GM12878 (cell line): Measurements from ENCODE around the gene GALNT18. TPM values are rescaled to one million over a fixed set of nuclear protein-coding genes. Genes with fewer than 3 reads are reported as not detected.

Source experiments
- ATAC-seq: fragments of 200-7000 bp; cut with Tn5 transposase; 3 replicates; pipeline ENCODE4 v1.9.1; 2020; ENCODE audit warnings: mild to moderate bottlenecking, moderate library complexity
- BruUV-seq: library from RNA; stranded (reverse); fragments of 400-500 nt; replicated peaks from 2 replicates; lab custom pipeline; 2021; lab: Mats Ljungman, UMichigan
- CTCF ChIA-PET: fragments of 300-600 bp; sonication (Branson Sonifier 250); formaldehyde crosslinking; extraction: SDS; loops from one replicate; lab custom pipeline; 2021; ENCODE audit warnings: inconsistent platforms; lab: Yijun Ruan, JAX
- POLR2A ChIA-PET: fragments of 350-600 bp; formaldehyde crosslinking; extraction: SDS; loops from one replicate; lab custom pipeline; 2021; ENCODE audit warnings: inconsistent platforms; lab: Charles Lee
- RAD21 ChIA-PET: fragments of 300-600 bp; sonication (Branson Sonifier 250); formaldehyde crosslinking; loops from one replicate; lab custom pipeline; 2023; ENCODE audit warnings: antibody characterized with exemption; ENCODE audit not compliant: unreplicated experiment; lab: Charles Lee
- SMC1A ChIA-PET: fragments of 300-600 bp; sonication (Branson Sonifier 250); formaldehyde crosslinking; loops from one replicate; lab custom pipeline; 2023; ENCODE audit not compliant: unreplicated experiment, uncharacterized antibody; lab: Charles Lee
- DNase-seq: peaks from one replicate; pipeline ENCODE4 v3.0.0-alpha.2; 2011; ENCODE audit warnings: low read depth, low spot score
- FAIRE-seq: peaks from 3 replicates; lab custom pipeline; 2011; peaks lifted over from hg19 to GRCh38; lab: Jason Lieb, UNC
- H2AFZ ChIP-seq: 2 replicates; pipeline ENCODE4 v1.6.0; 2011; ENCODE audit warnings: low read depth, low read length, control low read depth; ENCODE audit not compliant: control insufficient read depth
- H3K27ac ChIP-seq: 2 replicates; pipeline ENCODE4 v1.5.1; 2011; ENCODE audit warnings: control low read depth; ENCODE audit not compliant: control insufficient read depth, insufficient read depth
- H3K27me3 ChIP-seq, 2 experiments: replicated peaks in 1 of 2; 2 replicates each; pipeline versions ENCODE4 v1.6.0 to v1.6.1; 2011; ENCODE audit warnings: low read length in 1 of 2; ENCODE audit not compliant: control insufficient read depth in 2 of 2, insufficient read depth in 2 of 2
- H3K36me3 ChIP-seq, 2 experiments: 2 replicates each; pipeline ENCODE4 v1.5.1; 2011; ENCODE audit warnings: low read length in 1 of 2; ENCODE audit not compliant: control insufficient read depth in 2 of 2, insufficient read depth in 2 of 2
- H3K4me1 ChIP-seq: 2 replicates; pipeline ENCODE4 v1.6.1; 2011; ENCODE audit warnings: mild to moderate bottlenecking, low read length, moderate library complexity, mixed read lengths; ENCODE audit not compliant: control insufficient read depth, insufficient read depth
- H3K4me2 ChIP-seq: 2 replicates; pipeline ENCODE4 v1.6.0; 2011; ENCODE audit warnings: control low read depth; ENCODE audit not compliant: control insufficient read depth, insufficient read depth
- H3K4me3 ChIP-seq: fragments of 200-600 bp; sonication (generic); 2 replicates; pipeline ENCODE4 v1.5.1; 2016
- H3K79me2 ChIP-seq: 2 replicates; pipeline ENCODE4 v1.6.0; 2011; ENCODE audit warnings: low read length; ENCODE audit not compliant: control insufficient read depth, insufficient read depth
- H3K9ac ChIP-seq: 2 replicates; pipeline ENCODE4 v1.8.0; 2011; ENCODE audit warnings: low read length, control low read depth, mixed read lengths; ENCODE audit not compliant: control insufficient read depth, insufficient read depth
- H3K9me3 ChIP-seq: replicated peaks from 3 replicates; pipeline ENCODE4 v1.5.1; 2011; ENCODE audit warnings: mild to moderate bottlenecking, low read length; ENCODE audit not compliant: control insufficient read depth, insufficient read depth
- H4K20me1 ChIP-seq: 2 replicates; pipeline ENCODE4 v1.6.0; 2011; ENCODE audit not compliant: control insufficient read depth, insufficient read depth
- BRCA1 ChIP-seq: IDR thresholded peaks from 2 replicates; pipeline ENCODE4 v1.6.1; 2011; ENCODE audit warnings: low read depth, low read length, improper control_type of control experiment
- HDAC6 ChIP-seq: fragments of 200-600 bp; sonication (generic); IDR thresholded peaks from one replicate; pipeline ENCODE4 v1.8.0; 2017; ENCODE audit warnings: antibody characterized with exemption; ENCODE audit not compliant: unreplicated experiment
- IKZF1 ChIP-seq: fragments of 450-650 bp; conservative IDR thresholded peaks from 2 replicates; pipeline ENCODE4 v1.6.1; 2017; ENCODE audit warnings: antibody characterized with exemption, mild to moderate bottlenecking
- LARP7 ChIP-seq: fragments of 450-650 bp; IDR thresholded peaks from 2 replicates; pipeline ENCODE4 v1.6.1; 2017; ENCODE audit warnings: mild to moderate bottlenecking
- MXI1 ChIP-seq: fragments of 150-350 bp; IDR thresholded peaks from 2 replicates; pipeline ENCODE4 v1.6.1; 2011; ENCODE audit warnings: low read depth, mild to moderate bottlenecking, inconsistent platforms, low read length, improper control_type of control experiment
- MYB ChIP-seq: fragments of 150-350 bp; IDR thresholded peaks from 2 replicates; pipeline ENCODE4 v1.6.1; 2014; ENCODE audit warnings: mild to moderate bottlenecking, low read depth, low read length, borderline replicate concordance
- RBBP5 ChIP-seq: fragments of 200-600 bp; sonication (generic); conservative IDR thresholded peaks from 2 replicates; pipeline ENCODE4 v1.6.1; 2016
- RFX5 ChIP-seq: IDR thresholded peaks from 2 replicates; pipeline ENCODE4 v1.6.1; 2011; ENCODE audit warnings: low read depth, low read length, improper control_type of control experiment
- SUPT20H ChIP-seq: IDR thresholded peaks from 2 replicates; pipeline ENCODE4 v1.6.1; 2011; ENCODE audit warnings: low read depth, mild to moderate bottlenecking, low read length, moderate library complexity, borderline replicate concordance; ENCODE audit not compliant: control insufficient read depth
- TBL1XR1 ChIP-seq: IDR thresholded peaks from 2 replicates; pipeline ENCODE4 v1.6.1; 2012; ENCODE audit warnings: low read depth, low read length, improper control_type of control experiment
- ZNF384 ChIP-seq: IDR thresholded peaks from 2 replicates; pipeline ENCODE4 v1.6.1; 2012; ENCODE audit warnings: low read depth, mild to moderate bottlenecking, low read length, improper control_type of control experiment, borderline replicate concordance
- in situ Hi-C: fragments of 300-500 bp; cut with MboI; formaldehyde crosslinking; loops from 9 replicates; pipeline ENCODE4 v1.14.3; 2018; ENCODE audit warnings: mixed read lengths
- intact Hi-C: fragments of 100-400 bp; cut with micrococcal nuclease; formaldehyde crosslinking; loops from one replicate; pipeline ENCODE4 v1.14.2; 2022; ENCODE audit not compliant: unreplicated experiment
- polyA plus RNA-seq, 11 experiments: library from polyadenylated mRNA; depleted of rRNA in 4 of 11; unstranded in 6 of 11; stranded (reverse) in 5 of 11; fragments of >200 nt; fragmentation: Nextera tagmentation in 4 of 11; fragmentation: Illumina TruSeq in 1 of 11; extraction: Ambion mirVana in 4 of 11; extraction: Trizol in 1 of 11; gene quantifications; 1 replicate in 1 of 11; 2 replicates in 10 of 11; pipeline versions ENCODE4 v1.2.1 to v1.2.3, GENCODE V29; 2011 to 2016; ENCODE audit warnings: inconsistent platforms in 2 of 11, missing spikeins in 2 of 11, low read depth in 1 of 11
- total RNA-seq, 4 experiments: library from RNA; depleted of rRNA in 3 of 4; stranded (reverse); fragments of >200 nt in 3 of 4; fragmentation: Illumina TruSeq in 1 of 4; extraction: Trizol in 1 of 4; gene quantifications; 2 replicates each; pipeline versions ENCODE4 v1.2.1 to v1.2.3, GENCODE V29; 2013 to 2021
- TF ChIP-seq, protein P1 (sequence below): fragments of 450-650 bp; formaldehyde crosslinking; IDR thresholded peaks from 2 replicates; pipeline ENCODE4 v1.4.0; 2022; ENCODE audit warnings: mild to moderate bottlenecking, moderate library complexity
- TF ChIP-seq, protein P2 (sequence below): IDR thresholded peaks from 2 replicates; pipeline ENCODE4 v1.6.1; 2011; ENCODE audit warnings: low read depth, mild to moderate bottlenecking, low read length, moderate library complexity, borderline replicate concordance; ENCODE audit errors: extremely low read depth

GALNT18 gene
- total and polyA plus RNA-seq, 10 of the 15 experiments (the other 5 are each of a cell fraction or from before 2014, with no cell fraction given), result 1.2 to 14.2 (median 6.3) TPM

GRCh38 chr11:11602011-11602410, 19.8 kb downstream of the GALNT18 start:
- intact Hi-C loops, result no loop called here
- Histone ChIP-seq H3K36me3 (no peaks in the 10 kb centered on the region), H3K4me1 (no peaks in the 10 kb centered on the region), H3K4me2 (no peak overlapping the region), H3K4me3 (no peak overlapping the region), H4K20me1 (no peaks in the 10 kb centered on the region), H2AFZ (no peak overlapping the region), H3K79me2 (peaks cover 3% of the 10 kb centered on the region), H3K27me3 (no peaks in the 10 kb centered on the region), H3K27ac (no peak overlapping the region), H3K9me3 (peaks cover 3% of the 10 kb centered on the region; the same call in 1 of the 3 replicates), H3K9ac (no peak overlapping the region)
- ChIA-PET POLR2A (no interaction called here), SMC1A (interaction anchor here (1.6 kb wide), 1 partner anchor 20 kb away, joined by 5 read pairs; no protein-coding TSS in a partner anchor), CTCF (interaction anchor here (0.6 to 1.4 kb wide), 3 partner anchors 12 to 1886 kb away, joined by 3 to 5 read pairs (median 3); no protein-coding TSS in a partner anchor), RAD21 (interaction anchor here (1.3 kb wide), 1 partner anchor 17 kb away, joined by 3 read pairs; no protein-coding TSS in a partner anchor)
- TF ChIP-seq RBBP5, result no peak
- TF ChIP-seq BRCA1, result no peak
- TF ChIP-seq SUPT20H, result no peak
- no peak for TF ChIP-seq MYB
- TF ChIP-seq, protein P1, sequence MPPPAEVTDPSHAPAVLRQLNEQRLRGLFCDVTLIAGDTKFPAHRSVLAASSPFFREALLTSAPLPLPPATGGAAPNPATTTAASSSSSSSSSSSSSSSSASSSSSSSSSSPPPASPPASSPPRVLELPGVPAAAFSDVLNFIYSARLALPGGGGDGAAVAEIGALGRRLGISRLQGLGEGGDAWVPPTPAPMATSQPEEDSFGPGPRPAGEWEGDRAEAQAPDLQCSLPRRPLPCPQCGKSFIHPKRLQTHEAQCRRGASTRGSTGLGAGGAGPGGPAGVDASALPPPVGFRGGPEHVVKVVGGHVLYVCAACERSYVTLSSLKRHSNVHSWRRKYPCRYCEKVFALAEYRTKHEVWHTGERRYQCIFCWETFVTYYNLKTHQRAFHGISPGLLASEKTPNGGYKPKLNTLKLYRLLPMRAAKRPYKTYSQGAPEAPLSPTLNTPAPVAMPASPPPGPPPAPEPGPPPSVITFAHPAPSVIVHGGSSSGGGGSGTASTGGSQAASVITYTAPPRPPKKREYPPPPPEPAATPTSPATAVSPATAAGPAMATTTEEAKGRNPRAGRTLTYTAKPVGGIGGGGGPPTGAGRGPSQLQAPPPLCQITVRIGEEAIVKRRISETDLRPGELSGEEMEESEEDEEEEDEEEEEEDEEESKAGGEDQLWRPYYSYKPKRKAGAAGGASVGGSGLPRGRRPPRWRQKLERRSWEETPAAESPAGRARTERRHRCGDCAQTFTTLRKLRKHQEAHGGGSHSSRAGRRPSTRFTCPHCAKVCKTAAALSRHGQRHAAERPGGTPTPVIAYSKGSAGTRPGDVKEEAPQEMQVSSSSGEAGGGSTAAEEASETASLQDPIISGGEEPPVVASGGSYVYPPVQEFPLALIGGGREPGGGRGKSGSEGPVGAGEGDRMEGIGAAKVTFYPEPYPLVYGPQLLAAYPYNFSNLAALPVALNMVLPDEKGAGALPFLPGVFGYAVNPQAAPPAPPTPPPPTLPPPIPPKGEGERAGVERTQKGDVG, result no peak
- TF ChIP-seq, protein P2, sequence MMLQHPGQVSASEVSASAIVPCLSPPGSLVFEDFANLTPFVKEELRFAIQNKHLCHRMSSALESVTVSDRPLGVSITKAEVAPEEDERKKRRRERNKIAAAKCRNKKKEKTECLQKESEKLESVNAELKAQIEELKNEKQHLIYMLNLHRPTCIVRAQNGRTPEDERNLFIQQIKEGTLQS, result no peak
- no peak for TF ChIP-seq RFX5
- no peak for TF ChIP-seq ZNF384
- TF ChIP-seq IKZF1, result no peak
- TF ChIP-seq HDAC6, result no peak
- TF ChIP-seq MXI1, result no peak
- no peak for TF ChIP-seq LARP7
- no peak for TF ChIP-seq TBL1XR1
- in situ Hi-C loops, result no loop called here
- BruUV-seq, result no TSS peak
- ATAC-seq, result no peak
- no peak for DNase-seq
- no peak for FAIRE-seq
